Neural progenitor cell (in vitro differentiated cells): Measurements from ENCODE around the gene PATE3.

Source experiments
- CTCF ChIP-seq: fragments of 200-600 bp; sonication (generic); IDR thresholded peaks from 2 replicates; pipeline ENCODE4 v1.5.1; 2017; ENCODE audit warnings: antibody characterized with exemption, mild to moderate bottlenecking
- EZH2 ChIP-seq: fragments of 200-600 bp; sonication (generic); IDR thresholded peaks from 2 replicates; pipeline ENCODE4 v1.6.1; 2017; ENCODE audit warnings: antibody characterized with exemption, mild to moderate bottlenecking, moderate library complexity

GRCh38 chr11:125750629-125751028 is 37.3 kb upstream of the PATE3 start:
- peak; percentile 29 for TF ChIP-seq CTCF
- no peak for TF ChIP-seq EZH2
